Stimulated activated CD8-positive, alpha-beta memory T cell treated with anti-CD3 and anti-CD28 coated beads, Interleukin-12 subunit alpha, Interleukin-12 subunit beta, amount 100 ng/mL, for 1 hour (primary cell): ENCODE results near the gene USF1.

Experiments
- DNase-seq: peaks from one replicate; pipeline ENCODE4 v3.0.0-alpha.2; 2020; ENCODE audit warnings: low read depth

USF1 gene

GRCh38 chr1:161045736-161046604 lies at the start of gene USF1:
Gene USF1, minus strand, starts transcription at chr1:161045977. Its CDS starts 2,702 bp downstream, at chr1:161043275.
- DNase-seq = peak; percentile 85

GRCh38 chr1:161095230-161095629 lies 49.5 kb upstream of the USF1 start:
- DNase-seq = no peak

GRCh38 chr1:161094481-161094880 lies 48.7 kb upstream of the USF1 start:
- DNase-seq = no peak

- DNase-seq = no peak
Measured at GRCh38 chr1:161092621-161093028, 46.8 kb upstream of the USF1 start.

GRCh38 chr1:161091796-161092507 lies 46.2 kb upstream of the USF1 start:
- DNase-seq = no peak

GRCh38 chr1:161091093-161091492 lies 45.3 kb upstream of the USF1 start:
- no peak for DNase-seq

- no peak for DNase-seq
Measured at GRCh38 chr1:161090617-161091016, 44.8 kb upstream of the USF1 start.

GRCh38 chr1:161089938-161090337 lies 44.2 kb upstream of the USF1 start:
- DNase-seq = no peak

- no peak for DNase-seq
Measured at GRCh38 chr1:161089251-161089924, 43.6 kb upstream of the USF1 start, which contains the start of gene NECTIN4. Gene NECTIN4, minus strand, starts transcription at chr1:161089558. Its CDS starts 262 bp downstream, at chr1:161089296.

GRCh38 chr1:161088587-161089110 lies 42.9 kb upstream of the USF1 start:
- DNase-seq = no peak

- no peak for DNase-seq
Measured at GRCh38 chr1:161086457-161086856, 40.7 kb upstream of the USF1 start.

- DNase-seq = no peak
Measured at GRCh38 chr1:161085165-161085564, 39.4 kb upstream of the USF1 start.

GRCh38 chr1:161084597-161084988 lies 38.8 kb upstream of the USF1 start:
- DNase-seq = no peak

- DNase-seq = no peak
Measured at GRCh38 chr1:161083748-161084596, 38.2 kb upstream of the USF1 start.

- DNase-seq = no peak
Measured at GRCh38 chr1:161082996-161083747, 37.4 kb upstream of the USF1 start.

GRCh38 chr1:161082483-161082882 lies 36.7 kb upstream of the USF1 start:
- no peak for DNase-seq

- no peak for DNase-seq
Measured at GRCh38 chr1:161081519-161081918, 35.7 kb upstream of the USF1 start.

- no peak for DNase-seq
Measured at GRCh38 chr1:161080441-161081405, 34.9 kb upstream of the USF1 start.

- no peak for DNase-seq
Measured at GRCh38 chr1:161079436-161080110, 33.8 kb upstream of the USF1 start.
